ENCODE results near the gene ITIH3.
A peak's percentile ranks its signal among the peaks of the same experiment; 100 is the strongest.

ITIH3 gene, protein sequence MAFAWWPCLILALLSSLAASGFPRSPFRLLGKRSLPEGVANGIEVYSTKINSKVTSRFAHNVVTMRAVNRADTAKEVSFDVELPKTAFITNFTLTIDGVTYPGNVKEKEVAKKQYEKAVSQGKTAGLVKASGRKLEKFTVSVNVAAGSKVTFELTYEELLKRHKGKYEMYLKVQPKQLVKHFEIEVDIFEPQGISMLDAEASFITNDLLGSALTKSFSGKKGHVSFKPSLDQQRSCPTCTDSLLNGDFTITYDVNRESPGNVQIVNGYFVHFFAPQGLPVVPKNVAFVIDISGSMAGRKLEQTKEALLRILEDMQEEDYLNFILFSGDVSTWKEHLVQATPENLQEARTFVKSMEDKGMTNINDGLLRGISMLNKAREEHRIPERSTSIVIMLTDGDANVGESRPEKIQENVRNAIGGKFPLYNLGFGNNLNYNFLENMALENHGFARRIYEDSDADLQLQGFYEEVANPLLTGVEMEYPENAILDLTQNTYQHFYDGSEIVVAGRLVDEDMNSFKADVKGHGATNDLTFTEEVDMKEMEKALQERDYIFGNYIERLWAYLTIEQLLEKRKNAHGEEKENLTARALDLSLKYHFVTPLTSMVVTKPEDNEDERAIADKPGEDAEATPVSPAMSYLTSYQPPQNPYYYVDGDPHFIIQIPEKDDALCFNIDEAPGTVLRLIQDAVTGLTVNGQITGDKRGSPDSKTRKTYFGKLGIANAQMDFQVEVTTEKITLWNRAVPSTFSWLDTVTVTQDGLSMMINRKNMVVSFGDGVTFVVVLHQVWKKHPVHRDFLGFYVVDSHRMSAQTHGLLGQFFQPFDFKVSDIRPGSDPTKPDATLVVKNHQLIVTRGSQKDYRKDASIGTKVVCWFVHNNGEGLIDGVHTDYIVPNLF

DNA sequence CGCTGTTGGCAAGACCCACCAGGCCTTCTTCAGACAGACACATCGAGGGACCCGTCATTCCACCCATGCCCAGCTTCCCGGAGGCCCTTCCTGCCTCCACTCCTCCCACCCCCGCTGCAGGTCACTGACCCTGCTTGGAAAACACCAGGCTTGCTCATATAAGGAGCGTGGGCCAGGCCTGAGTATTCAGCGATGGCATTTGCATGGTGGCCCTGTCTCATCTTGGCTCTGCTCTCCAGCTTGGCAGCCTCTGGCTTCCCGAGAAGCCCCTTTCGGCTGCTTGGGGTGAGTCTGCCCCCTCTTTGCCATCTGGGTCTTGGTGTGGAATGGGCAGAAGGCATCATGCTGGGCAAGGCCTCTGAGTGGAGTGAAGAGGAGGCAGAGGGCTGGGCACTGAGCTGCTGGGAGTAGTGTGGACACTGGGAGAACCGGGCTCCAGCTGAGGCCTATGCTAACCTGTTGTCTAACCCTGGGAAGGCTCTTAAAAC, at the start of gene ITIH3:
Gene ITIH3 (plus strand): TSS at position 185 of the 488 bp plus-strand sequence. CDS start 8 bp downstream, at position 193.
- no peak within 1 kb of the TSS for H3K4me3 ChIP-seq (replicated peaks in 1 of 2; ENCODE audit: low read depth in 2 of 2, low read length in 2 of 2)
- no peak for DNase-seq (ENCODE audit: low read depth in 2 of 2)
- TF ChIP-seq CTCF (IDR thresholded peaks at IDR 0.05; ENCODE audit: low read depth, low read length): no peak

DNA sequence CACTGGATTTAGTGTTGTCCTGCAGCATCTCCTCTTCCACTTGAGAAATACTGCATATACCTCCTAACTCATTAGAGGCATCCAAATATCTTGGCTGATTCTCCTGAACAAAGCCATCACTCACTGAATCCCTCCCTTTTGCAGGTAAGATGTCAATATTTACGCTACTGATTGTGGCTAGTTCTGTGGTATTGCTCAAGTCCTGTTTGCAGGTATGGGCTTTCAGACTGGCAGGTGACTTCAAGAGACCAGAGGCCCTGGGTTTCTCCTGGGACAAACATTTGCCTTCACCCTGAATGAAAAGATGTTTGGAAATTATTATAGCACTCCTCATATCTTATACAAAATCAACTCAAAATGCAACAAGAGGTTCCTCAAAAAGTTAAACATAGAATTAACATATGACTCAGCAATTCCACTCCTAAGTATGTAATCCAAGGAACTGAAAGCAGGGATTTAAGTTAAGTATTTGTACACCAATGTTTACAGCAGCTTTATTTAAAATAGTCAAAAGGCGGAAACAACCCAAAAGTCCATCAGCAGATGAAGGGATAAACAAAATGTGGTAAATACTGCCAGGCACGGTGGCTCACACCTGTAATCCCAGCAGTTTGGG, 42.4 kb upstream of the ITIH3 start:
- no peak overlapping the region for H3K4me3 ChIP-seq (replicated peaks in 1 of 2; ENCODE audit: low read depth in 2 of 2, low read length in 2 of 2)
- no peak for DNase-seq (ENCODE audit: low read depth in 2 of 2)

DNA sequence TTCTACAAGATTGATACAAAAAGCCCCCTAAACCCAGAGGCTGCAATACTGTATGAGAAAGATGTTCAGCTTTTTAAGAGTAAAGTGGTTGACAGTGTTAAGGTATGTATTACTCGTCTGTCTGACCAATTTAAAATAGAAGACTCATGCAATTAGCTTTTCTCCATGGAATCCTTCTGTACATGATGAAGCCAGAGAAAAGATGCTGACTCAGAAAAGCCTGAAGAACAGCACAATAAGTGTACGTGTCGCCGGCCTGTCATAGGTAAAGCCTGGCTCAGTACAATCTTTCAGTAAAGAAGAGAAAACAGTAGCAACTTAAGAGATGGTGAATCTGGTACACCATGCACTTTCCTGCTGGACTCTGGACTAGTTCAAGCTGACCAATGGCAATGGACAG, 40.2 kb upstream of the ITIH3 start:
- no peak for DNase-seq (ENCODE audit: low read depth in 2 of 2)
- TF ChIP-seq CTCF (IDR thresholded peaks at IDR 0.05; ENCODE audit: low read depth, low read length): no peak
- H3K4me3 ChIP-seq (replicated peaks in 1 of 2; ENCODE audit: low read depth in 2 of 2, low read length in 2 of 2): no peak overlapping the region

More for the DNA sequence above, 42.4 kb upstream of the ITIH3 start:
- no peak for TF ChIP-seq CTCF (IDR thresholded peaks at IDR 0.05; ENCODE audit: low read depth, low read length)

DNA sequence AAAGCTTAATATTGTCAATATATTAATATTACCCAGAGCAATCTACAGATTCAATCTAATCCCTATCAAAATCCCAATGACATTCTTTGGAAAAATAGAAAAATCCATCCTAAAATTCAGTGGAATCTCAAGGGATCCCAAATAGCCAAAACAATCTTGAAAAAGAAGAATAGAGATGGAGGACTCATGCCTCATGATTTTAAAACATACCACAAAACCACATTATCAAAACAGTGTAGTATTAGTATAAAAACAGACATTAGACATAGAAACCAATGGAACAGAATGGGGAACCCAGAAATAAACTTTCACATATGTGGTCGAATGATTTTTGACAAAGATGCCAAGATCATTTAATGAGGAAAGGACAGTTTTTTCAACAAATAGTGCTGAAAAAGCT, 38.5 kb upstream of the ITIH3 start:
- no peak for DNase-seq (ENCODE audit: low read depth in 2 of 2)
- no peak overlapping the region for H3K4me3 ChIP-seq (replicated peaks in 1 of 2; ENCODE audit: low read depth in 2 of 2, low read length in 2 of 2)
- TF ChIP-seq CTCF (IDR thresholded peaks at IDR 0.05; ENCODE audit: low read depth, low read length): no peak

DNA sequence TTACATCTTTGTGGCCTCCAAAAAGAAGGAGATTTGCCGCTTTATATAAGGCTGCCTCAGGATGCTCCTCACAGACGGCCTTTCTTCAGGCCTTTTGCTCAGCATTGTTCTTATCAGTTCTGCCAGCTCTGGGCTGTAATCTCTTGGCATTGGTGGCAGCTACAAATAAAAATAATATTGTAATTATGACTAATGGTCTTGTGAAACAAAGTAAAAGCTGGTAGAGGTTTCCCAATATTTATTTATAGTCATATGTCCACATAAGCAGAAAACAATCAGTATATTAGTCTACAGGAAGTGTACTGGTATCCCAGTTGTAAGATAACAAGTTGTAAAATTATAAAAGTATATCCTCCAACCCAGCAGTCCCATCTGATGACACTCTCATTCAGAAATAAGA, 31.1 kb upstream of the ITIH3 start:
- no peak for TF ChIP-seq CTCF (IDR thresholded peaks at IDR 0.05; ENCODE audit: low read depth, low read length)
- no peak overlapping the region for H3K4me3 ChIP-seq (replicated peaks in 1 of 2; ENCODE audit: low read depth in 2 of 2, low read length in 2 of 2)
- DNase-seq (ENCODE audit: low read depth in 2 of 2): peak; percentile 60 to 68

DNA sequence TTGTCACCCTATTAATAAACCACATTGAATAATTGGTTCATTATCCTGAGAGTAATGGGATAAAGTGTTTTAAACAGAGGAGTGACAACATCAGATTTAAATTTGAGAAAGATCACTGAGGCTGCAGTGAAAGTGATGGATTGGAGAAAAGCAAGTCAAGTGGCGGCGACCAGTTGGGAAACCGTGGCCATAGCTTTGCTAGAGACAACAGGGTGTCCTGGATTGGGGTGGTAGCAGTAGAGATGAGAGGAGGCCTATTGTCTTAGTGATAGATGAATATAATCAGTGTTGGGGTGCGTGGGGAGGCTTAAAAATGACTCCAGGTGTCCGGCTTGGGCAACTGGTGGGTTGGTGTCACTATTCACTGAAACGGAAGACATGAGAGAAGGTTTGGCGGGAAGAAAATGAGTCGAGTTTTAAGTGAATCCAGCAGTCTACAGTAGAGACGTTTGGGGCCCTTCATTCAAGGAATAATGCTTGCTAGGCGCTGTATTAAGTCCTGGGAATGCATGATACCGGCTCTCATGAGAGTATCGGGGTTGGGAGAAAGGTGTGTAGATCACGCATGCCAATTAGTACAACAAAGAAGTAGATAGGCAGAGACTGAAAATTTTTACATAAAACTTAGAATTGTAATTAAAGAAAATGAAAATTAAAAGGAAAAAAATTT, 24.7 kb upstream of the ITIH3 start:
- peak in 1 of 2 donors; percentile 9 for DNase-seq (ENCODE audit: low read depth in 2 of 2)
- peak overlapping the region; percentile 87 to 97 for H3K4me3 ChIP-seq (replicated peaks in 1 of 2; ENCODE audit: low read depth in 2 of 2, low read length in 2 of 2)
- no peak for TF ChIP-seq CTCF (IDR thresholded peaks at IDR 0.05; ENCODE audit: low read depth, low read length)
